Stimulated activated CD4-positive, alpha-beta T cell treated with anti-CD3 and anti-CD28 coated beads, Interleukin-12 subunit alpha, Interleukin-12 subunit beta, amount 100 ng/mL, for 48 hours (primary cell): ENCODE data around the gene GLRX5.

ENCODE experiments used
- DNase-seq, 3 donors: peaks; one replicate each; pipeline ENCODE4 v3.0.0-alpha.2; 2020; ENCODE audit warnings: low read depth in 2 of 3, low spot score in 1 of 3

Gene GLRX5

GRCh38 chr14:95515596-95516552 is 19.0 kb upstream of the GLRX5 start:
- peak; percentile 72 to 87 (median 75) for DNase-seq

GRCh38 chr14:95516554-95517181 is 18.2 kb upstream of the GLRX5 start, which contains the start of gene SYNE3:
Gene SYNE3 (minus strand): TSS chr14:95516650. CDS start chr14:95475821, 40,829 bp downstream.
- peak in 1 of 3 donors; percentile 51 for DNase-seq

DNA sequence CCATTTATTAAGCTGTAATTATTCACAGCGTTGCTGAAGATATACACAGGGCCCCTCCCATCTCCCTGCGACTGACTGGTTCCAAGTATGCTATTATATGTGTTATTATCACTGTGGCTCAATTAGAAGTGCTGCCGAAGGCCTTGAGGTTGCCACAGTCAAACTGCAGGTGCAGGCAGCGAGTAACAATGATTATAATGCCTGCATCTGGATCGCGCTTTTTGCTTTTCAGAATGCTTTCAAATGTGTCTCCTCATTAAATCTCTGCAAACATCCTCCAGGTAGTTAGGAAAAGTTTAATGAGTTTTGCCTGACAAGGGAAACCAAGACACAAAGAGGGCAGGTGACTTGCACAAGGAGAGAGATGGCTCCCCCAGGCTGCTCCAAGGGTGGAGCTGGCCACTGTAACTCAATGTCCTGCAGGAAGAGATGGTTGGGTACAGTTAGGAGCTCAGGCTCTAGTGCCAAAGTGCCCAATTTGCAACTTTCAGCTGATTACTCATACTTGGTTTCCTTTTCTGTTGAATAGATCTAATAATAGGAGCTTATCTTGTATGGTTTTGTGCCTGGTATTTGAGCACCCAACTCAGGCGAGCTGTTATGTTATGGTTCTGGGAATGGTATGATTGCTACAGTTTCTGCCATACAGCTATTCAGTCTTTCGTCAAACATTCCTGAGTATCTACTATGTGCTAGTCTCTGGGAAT is 16.7 kb upstream of the GLRX5 start:
- DNase-seq, result no peak

DNA sequence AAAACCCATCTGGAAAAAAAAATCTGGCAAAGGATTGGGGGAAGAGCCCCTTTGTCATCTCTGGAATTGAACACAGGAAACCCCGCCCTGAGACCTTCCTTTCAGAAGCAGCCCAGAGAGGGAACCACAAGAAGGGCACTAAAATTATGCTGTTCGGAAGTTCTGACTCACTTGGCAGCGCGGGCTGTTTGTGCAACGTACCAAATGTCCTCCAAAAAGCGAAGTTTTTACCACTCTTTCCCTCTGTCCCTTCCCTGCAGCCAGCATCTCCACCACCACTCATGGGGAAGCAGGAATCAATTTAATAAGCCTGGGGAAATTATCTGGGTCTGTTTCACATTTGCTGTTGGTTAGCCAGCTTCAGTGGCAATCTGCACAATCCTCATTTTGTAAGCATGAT is 15.2 kb upstream of the GLRX5 start:
- DNase-seq, result peak; percentile 62 to 66 (median 63)

GRCh38 chr14:95520346-95520745 is 14.5 kb upstream of the GLRX5 start:
- DNase-seq, result no peak

DNA sequence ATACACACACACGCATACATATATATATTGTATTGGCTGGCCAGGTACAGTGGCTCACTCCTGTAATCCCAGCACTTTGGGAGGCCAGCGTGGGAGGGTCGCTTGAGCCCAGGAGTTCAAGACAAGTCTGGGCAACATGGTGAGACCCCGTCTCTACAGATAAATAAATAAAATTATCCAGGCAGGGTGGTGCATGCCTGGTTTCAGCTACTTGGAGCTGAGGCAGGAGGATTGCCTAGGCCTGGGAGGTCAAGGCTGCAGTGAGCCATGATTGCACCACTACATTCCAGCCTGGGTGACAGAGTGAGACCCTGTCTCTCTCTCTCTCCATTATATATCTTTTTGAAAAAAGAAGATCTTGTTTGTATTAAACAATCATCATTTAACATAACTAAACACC is 13.8 kb upstream of the GLRX5 start:
- no peak for DNase-seq

GRCh38 chr14:95522116-95522515 is 12.7 kb upstream of the GLRX5 start:
- no peak for DNase-seq

DNA sequence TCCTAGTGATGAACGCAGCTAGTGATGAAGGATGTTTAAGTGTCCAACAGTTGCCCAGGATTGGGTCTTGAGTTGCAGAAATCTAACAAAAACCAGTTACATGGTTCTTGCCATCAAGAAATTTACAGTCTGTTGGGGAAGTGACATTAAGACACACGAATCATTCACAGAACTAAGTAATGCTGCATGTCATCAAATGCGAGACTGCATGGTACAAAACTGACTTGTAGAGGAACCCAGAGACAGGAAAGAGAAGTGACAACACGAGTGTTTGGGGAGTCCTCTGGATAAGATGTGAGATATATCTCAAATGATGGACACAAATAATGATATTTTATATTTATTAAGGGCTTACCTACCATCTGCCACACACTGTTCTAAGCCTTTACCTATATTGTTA is 12.3 kb upstream of the GLRX5 start:
- DNase-seq, result no peak

- peak; percentile 47 to 54 (median 53) for DNase-seq
Observed at GRCh38 chr14:95523051-95523814, 11.6 kb upstream of the GLRX5 start.

DNA sequence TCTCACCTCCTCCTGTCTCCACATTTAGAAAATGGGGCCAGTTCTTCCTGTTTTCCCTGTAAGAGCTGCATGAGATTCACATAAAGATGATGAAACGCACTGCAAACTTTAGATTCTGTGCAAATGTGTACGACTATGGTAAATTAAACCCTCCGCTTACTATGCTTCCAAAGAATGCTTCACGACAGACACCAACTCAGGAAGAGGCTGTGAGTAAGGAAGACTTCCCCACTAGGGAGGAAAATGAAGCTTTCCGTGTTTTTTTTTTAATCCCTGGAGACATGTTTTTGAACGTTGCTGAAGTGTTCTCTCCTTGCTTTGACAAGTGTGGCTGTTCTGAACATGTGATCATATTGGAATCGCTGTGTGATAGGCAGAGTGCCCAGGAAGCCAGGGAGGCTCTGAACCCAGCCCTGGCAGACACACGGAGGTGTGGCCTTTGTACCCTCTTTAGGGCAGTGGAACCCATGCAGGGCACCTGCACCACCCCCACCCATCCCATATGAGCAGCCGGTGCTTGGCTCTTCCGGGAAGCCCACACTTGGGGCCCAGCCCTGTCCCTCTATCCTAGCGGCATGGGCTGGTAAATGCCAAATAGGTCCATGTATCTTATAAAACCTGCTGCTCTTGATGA is 10.9 kb upstream of the GLRX5 start:
- DNase-seq, result no peak

- DNase-seq, result no peak
Observed at GRCh38 chr14:95524706-95525512, 9.9 kb upstream of the GLRX5 start.

DNA sequence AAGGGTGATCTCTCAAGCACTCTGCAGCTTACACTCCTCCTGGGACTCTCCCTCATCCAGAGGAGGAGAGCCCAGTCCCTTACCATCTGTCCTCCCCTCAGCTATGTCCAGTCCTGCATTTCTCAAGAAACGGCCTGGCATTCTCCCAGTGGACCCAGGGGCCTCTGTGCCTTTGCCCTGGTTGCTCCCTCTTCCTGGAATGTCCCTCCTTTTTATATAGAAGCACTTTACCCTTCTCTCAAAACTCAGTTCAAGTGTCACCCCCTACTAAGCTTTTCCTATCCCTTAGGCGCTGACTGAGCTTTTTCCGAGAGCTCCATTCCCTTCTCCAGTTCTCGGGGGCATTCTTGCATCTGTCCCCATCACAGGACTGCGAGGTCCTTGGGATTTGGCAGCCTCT is 8.9 kb upstream of the GLRX5 start:
- no peak for DNase-seq

GRCh38 chr14:95526483-95527386 is 8.1 kb upstream of the GLRX5 start:
- no peak for DNase-seq

- peak in 1 of 3 donors; percentile 64 for DNase-seq
Observed at GRCh38 chr14:95527387-95528002, 7.4 kb upstream of the GLRX5 start.

GRCh38 chr14:95529216-95529615 is 5.6 kb upstream of the GLRX5 start:
- DNase-seq, result no peak

GRCh38 chr14:95530473-95531276 is 4.2 kb upstream of the GLRX5 start:
- no peak for DNase-seq

- DNase-seq, result no peak
Observed at GRCh38 chr14:95531473-95531872, 3.4 kb upstream of the GLRX5 start.
